ENCODE measurements around the gene RASSF5. TPM values are rescaled to one million over a fixed set of nuclear protein-coding genes. Genes with fewer than 3 reads are reported as not detected.
A peak's percentile ranks its signal among the peaks of the same experiment; 100 is the strongest.

RASSF5 gene
- total and polyA plus RNA-seq, 9 of the 15 experiments (the other 6 are each of a cell fraction or from before 2014, with no cell fraction given) = 6.1 to 41.0 (median 25.2) TPM

GRCh38 chr1:206544562-206545257 is 37.4 kb downstream of the RASSF5 start (continued):
- TF ChIP-seq ZNF639 (CRISPR knock-in tag; conservative IDR thresholded peaks at IDR 0.05 in 1 of 2, IDR thresholded peaks at IDR 0.05 in 1 of 2) = no peak
- TF ChIP-seq CREB1 (IDR thresholded peaks at IDR 0.05) = no peak; the same call in 1 of the 2 replicates
- peak; percentile 44; the same call in 1 of the 2 replicates for TF ChIP-seq CREB1 (CRISPR knock-in tag; IDR thresholded peaks at IDR 0.05)
- TF ChIP-seq PBX2 (CRISPR knock-in tag; IDR thresholded peaks at IDR 0.05; ENCODE audit: low read depth) = no peak
- no peak for TF ChIP-seq PBX2 (tag; conservative IDR thresholded peaks at IDR 0.05; ENCODE audit: low read depth)
- no peak for TF ChIP-seq ZNF445 (CRISPR knock-in tag; IDR thresholded peaks at IDR 0.05; ENCODE audit: low read depth)
- TF ChIP-seq ESRRA (IDR thresholded peaks at IDR 0.05; ENCODE audit: borderline replicate concordance, low read depth) = 0 out of 2 replicates have a peak, but pooled peaks have one; percentile 17
- no peak for TF ChIP-seq ZSCAN29 (IDR thresholded peaks at IDR 0.05)
- peak; percentile 22; the same call in 1 of the 2 replicates for TF ChIP-seq KLF16 (IDR thresholded peaks at IDR 0.05)
- no peak for TF ChIP-seq FOXP1 (CRISPR knock-in tag; IDR thresholded peaks at IDR 0.05)
- no peak for TF ChIP-seq CEBPG (CRISPR knock-in tag; IDR thresholded peaks at IDR 0.05)
- TF ChIP-seq CEBPG (tag; conservative IDR thresholded peaks at IDR 0.05 in 1 of 2, IDR thresholded peaks at IDR 0.05 in 1 of 2) = no peak
- TF ChIP-seq MBD1 (CRISPR knock-in tag; IDR thresholded peaks at IDR 0.05) = no peak
- no peak for TF ChIP-seq TSC22D4 (tag; IDR thresholded peaks at IDR 0.05)
- TF ChIP-seq RBFOX2 (IDR thresholded peaks at IDR 0.05; ENCODE audit: low read depth, low read length) = no peak
- no peak for TF ChIP-seq PML (IDR thresholded peaks at IDR 0.05; ENCODE audit: low read length)
- TF ChIP-seq HEY1 (CRISPR knock-in tag; IDR thresholded peaks at IDR 0.05; ENCODE audit: borderline replicate concordance) = no peak
- TF ChIP-seq BRD9 (IDR thresholded peaks at IDR 0.05; ENCODE audit: low read depth, partially characterized antibody) = no peak

Data from K562 (cell line).